H1 (cell line): ENCODE data around the gene ERVFRD-1. TPM values are rescaled to one million over a fixed set of nuclear protein-coding genes. Genes with fewer than 3 reads are reported as not detected.

Experiments
- CTCF ChIA-PET: fragments of 300-600 bp; sonication (Branson Sonifier 250); formaldehyde crosslinking; loops from one replicate; lab custom pipeline; 2021; ENCODE audit not compliant: partially characterized antibody; lab: Charles Lee
- POLR2A ChIA-PET: fragments of 300-600 bp; sonication (Branson Sonifier 250); formaldehyde crosslinking; loops from one replicate; lab custom pipeline; 2021; ENCODE audit warnings: inconsistent platforms; ENCODE audit not compliant: partially characterized antibody; lab: Charles Lee
- DNase-seq, 2 experiments: peaks; one replicate each; pipeline versions ENCODE4 v3.0.0 to v3.0.0-alpha.2; 2010 to 2022; ENCODE audit warnings: low spot score in 2 of 2, low read depth in 1 of 2, mixed read lengths in 1 of 2
- FAIRE-seq: peaks from 2 replicates; lab custom pipeline; 2011; peaks lifted over from hg19 to GRCh38; lab: Jason Lieb, UNC
- H2AFZ ChIP-seq: 2 replicates; pipeline ENCODE4 v1.8.1; 2012; ENCODE audit warnings: low read length, inconsistent platforms
- H2AK5ac ChIP-seq: 2 replicates; pipeline ENCODE4 v1.6.1; 2013; ENCODE audit warnings: low read depth, low read length
- H2BK120ac ChIP-seq: replicated peaks from 2 replicates; pipeline ENCODE3; 2013; ENCODE audit warnings: low read depth, low read length, inconsistent platforms
- H2BK12ac ChIP-seq: 2 replicates; pipeline ENCODE4 v1.6.1; 2013; ENCODE audit warnings: low read depth, low read length
- H2BK15ac ChIP-seq: 2 replicates; pipeline ENCODE4 v1.6.1; 2013; ENCODE audit warnings: low read length
- H2BK20ac ChIP-seq: 2 replicates; pipeline ENCODE4 v1.6.1; 2013; ENCODE audit warnings: low read length
- H2BK5ac ChIP-seq: 2 replicates; pipeline ENCODE4 v1.6.1; 2013; ENCODE audit warnings: low read depth, low read length
- H3K14ac ChIP-seq: 2 replicates; pipeline ENCODE4 v1.6.1; 2013; ENCODE audit warnings: inconsistent platforms; ENCODE audit not compliant: insufficient read length
- H3K18ac ChIP-seq: 2 replicates; pipeline ENCODE4 v1.6.1; 2013; ENCODE audit warnings: low read length; ENCODE audit errors: extremely low read depth
- H3K23ac ChIP-seq: 2 replicates; pipeline ENCODE4 v1.6.1; 2013; ENCODE audit warnings: inconsistent platforms; ENCODE audit not compliant: insufficient read length
- H3K23me2 ChIP-seq: 2 replicates; pipeline ENCODE4 v1.6.1; 2013; ENCODE audit warnings: low read depth, low read length
- H3K27ac ChIP-seq: 2 replicates; pipeline ENCODE4 v1.6.1; 2011; ENCODE audit warnings: low read depth, low read length, inconsistent platforms
- H3K27me3 ChIP-seq, 4 experiments: replicated peaks in 1 of 4; 1 replicate in 1 of 4; 2 replicates in 3 of 4; pipeline versions ENCODE4 v1.6.1 to v1.8.1; 2011 to 2013; ENCODE audit warnings: low read length in 3 of 4, mild to moderate bottlenecking in 3 of 4, inconsistent platforms in 2 of 4, mixed read lengths in 2 of 4, moderate library complexity in 1 of 4; ENCODE audit not compliant: control insufficient read depth in 3 of 4, insufficient read depth in 3 of 4; ENCODE audit errors: extremely low read depth in 1 of 4
- H3K36me3 ChIP-seq, 4 experiments: 2 replicates each; pipeline versions ENCODE4 v1.6.1 to v1.8.1; 2011 to 2013; ENCODE audit warnings: mild to moderate bottlenecking in 4 of 4, low read length in 3 of 4, moderate library complexity in 2 of 4, control low read depth in 1 of 4, inconsistent platforms in 1 of 4; ENCODE audit not compliant: insufficient read depth in 4 of 4, control insufficient read depth in 2 of 4
- H3K4ac ChIP-seq: replicated peaks from 2 replicates; pipeline ENCODE3; 2013; ENCODE audit warnings: low read length, low read depth, mixed read lengths, inconsistent platforms; ENCODE audit not compliant: insufficient read length
- H3K4me1 ChIP-seq, 4 experiments: replicated peaks in 1 of 4; 1 replicate in 1 of 4; 2 replicates in 3 of 4; pipeline versions ENCODE4 v1.6.1 to v1.8.1; 2011 to 2013; ENCODE audit warnings: low read length in 3 of 4, inconsistent platforms in 2 of 4, mixed read lengths in 1 of 4; ENCODE audit not compliant: insufficient read depth in 4 of 4, control insufficient read depth in 3 of 4
- H3K4me2 ChIP-seq, 2 experiments: 2 replicates each; pipeline versions ENCODE4 v1.6.1 to v1.8.1; 2011 to 2013; ENCODE audit warnings: low read depth in 2 of 2, low read length in 2 of 2, control low read depth in 1 of 2, inconsistent platforms in 1 of 2, mild to moderate bottlenecking in 1 of 2; ENCODE audit not compliant: insufficient read depth in 1 of 2
- H3K4me3 ChIP-seq, 4 experiments: fragments of 200-600, 300-600 bp in 1 of 4; sonication (generic), shearing (Covaris generic), sonication (Bioruptor Twin) in 1 of 4; 2 replicates each; pipeline versions ENCODE4 v1.5.1 to v1.8.1; 2011 to 2016; ENCODE audit warnings: low read length in 4 of 4, low read depth in 3 of 4, control low read depth in 2 of 4, inconsistent platforms in 2 of 4, mild to moderate bottlenecking in 2 of 4, mixed read lengths in 1 of 4, moderate library complexity in 1 of 4; ENCODE audit not compliant: insufficient read depth in 2 of 4; ENCODE audit errors: extremely low read depth in 1 of 4
- H3K56ac ChIP-seq: replicated peaks from 2 replicates; pipeline ENCODE3; 2013; ENCODE audit warnings: low read depth, mild to moderate bottlenecking, mixed read lengths, low read length, inconsistent platforms; ENCODE audit not compliant: insufficient read length
- H3K79me1 ChIP-seq: 2 replicates; pipeline ENCODE4 v1.6.1; 2013; ENCODE audit warnings: low read depth, low read length, control low read depth
- H3K79me2 ChIP-seq, 2 experiments: 2 replicates each; pipeline versions ENCODE4 v1.6.1 to v1.8.1; 2012 to 2013; ENCODE audit warnings: low read length in 2 of 2, mild to moderate bottlenecking in 2 of 2, inconsistent platforms in 1 of 2; ENCODE audit not compliant: insufficient read depth in 2 of 2, control insufficient read depth in 1 of 2
- H3K9ac ChIP-seq, 4 experiments: replicated peaks in 1 of 4; 1 replicate in 1 of 4; 2 replicates in 3 of 4; pipeline versions ENCODE4 v1.6.1 to v1.8.1; 2011 to 2013; ENCODE audit warnings: low read depth in 3 of 4, low read length in 3 of 4, control low read depth in 2 of 4, mild to moderate bottlenecking in 2 of 4, moderate library complexity in 2 of 4, inconsistent platforms in 1 of 4; ENCODE audit errors: extremely low read depth in 1 of 4
- H3K9me3 ChIP-seq, 2 experiments: 2 replicates each; pipeline versions ENCODE4 v1.6.1 to v1.8.1; 2012 to 2013; ENCODE audit warnings: mild to moderate bottlenecking in 2 of 2, moderate library complexity in 2 of 2, control low read depth in 1 of 2, inconsistent platforms in 1 of 2, low read depth in 1 of 2, low read length in 1 of 2, mixed read lengths in 1 of 2; ENCODE audit not compliant: insufficient read depth in 2 of 2
- H4K20me1 ChIP-seq, 2 experiments: replicated peaks in 1 of 2; 2 replicates each; pipeline versions ENCODE3 to v1.8.1; 2011 to 2013; ENCODE audit warnings: inconsistent platforms in 2 of 2, low read length in 2 of 2, mild to moderate bottlenecking in 1 of 2; ENCODE audit not compliant: insufficient read depth in 2 of 2, control insufficient read depth in 1 of 2
- H4K5ac ChIP-seq: 2 replicates; pipeline ENCODE4 v1.6.1; 2013; ENCODE audit warnings: low read length, low read depth, mixed read lengths, inconsistent platforms; ENCODE audit not compliant: insufficient read length
- H4K8ac ChIP-seq: 2 replicates; pipeline ENCODE4 v1.8.0; 2013; ENCODE audit warnings: mild to moderate bottlenecking, moderate library complexity, low read length, inconsistent platforms; ENCODE audit not compliant: insufficient read depth; ENCODE audit errors: extremely low read depth
- H4K91ac ChIP-seq: replicated peaks from 2 replicates; pipeline ENCODE3; 2013; ENCODE audit warnings: low read length, mixed read lengths, inconsistent platforms; ENCODE audit not compliant: insufficient read length
- BRCA1 ChIP-seq: IDR thresholded peaks from 2 replicates; pipeline ENCODE4 v1.6.1; 2012; ENCODE audit warnings: low read depth, low read length, improper control_type of control experiment
- HDAC6 ChIP-seq: IDR thresholded peaks from one replicate; pipeline ENCODE4 v1.7.1; 2012; ENCODE audit warnings: low read depth, mild to moderate bottlenecking, inconsistent platforms, low read length, moderate library complexity
- WGBS, 2 experiments: shearing (Covaris generic) in 1 of 2; methylation state at CpG; one replicate each; pipeline versions ENCODE4 v1.1.6 to v1.1.7; 2013 to 2015; ENCODE audit warnings: low lambda C conversion rate in 2 of 2, mixed read lengths in 2 of 2, inconsistent platforms in 1 of 2, low coverage in 1 of 2, missing lambda C conversion rate in 1 of 2; ENCODE audit not compliant: insufficient replicate concordance in 2 of 2, insufficient coverage in 1 of 2, insufficient read length in 1 of 2; ENCODE audit errors: extremely low coverage in 1 of 2, missing lambda C conversion rate in 1 of 2; 5-methylcytosine and 5-hydroxymethylcytosine counted together
- polyA plus RNA-seq, 7 experiments: library from polyadenylated mRNA; depleted of rRNA in 3 of 7; stranded (reverse) in 5 of 7; unstranded in 2 of 7; fragments of >200 nt in 5 of 7; fragments of 200-250 nt in 2 of 7; gene quantifications; 1 replicate in 5 of 7; 2 replicates in 1 of 7; 4 replicates in 1 of 7; pipeline versions ENCODE4 v1.2.1 to v1.2.3, GENCODE V29; 2011 to 2013; ENCODE audit warnings: missing spikeins in 2 of 7, mixed read lengths in 2 of 7
- total RNA-seq: library from RNA; stranded (reverse); fragmentation: NEBNext Ultra II Directional; extraction: Animal tissue kit (Norgen Biotek cat#: 25700); gene quantifications from 2 replicates; pipeline ENCODE4 v1.2.1, GENCODE V29; 2021
- TF ChIP-seq, protein P1 (sequence below): IDR thresholded peaks from 2 replicates; pipeline ENCODE4 v1.6.1; 2011; ENCODE audit warnings: low read depth, mild to moderate bottlenecking, low read length; ENCODE audit not compliant: insufficient read depth

Gene ERVFRD-1
- total and polyA plus RNA-seq, 2 of the 8 experiments (the other 6 are each of a cell fraction or from before 2014, with no cell fraction given): not detected

DNA sequence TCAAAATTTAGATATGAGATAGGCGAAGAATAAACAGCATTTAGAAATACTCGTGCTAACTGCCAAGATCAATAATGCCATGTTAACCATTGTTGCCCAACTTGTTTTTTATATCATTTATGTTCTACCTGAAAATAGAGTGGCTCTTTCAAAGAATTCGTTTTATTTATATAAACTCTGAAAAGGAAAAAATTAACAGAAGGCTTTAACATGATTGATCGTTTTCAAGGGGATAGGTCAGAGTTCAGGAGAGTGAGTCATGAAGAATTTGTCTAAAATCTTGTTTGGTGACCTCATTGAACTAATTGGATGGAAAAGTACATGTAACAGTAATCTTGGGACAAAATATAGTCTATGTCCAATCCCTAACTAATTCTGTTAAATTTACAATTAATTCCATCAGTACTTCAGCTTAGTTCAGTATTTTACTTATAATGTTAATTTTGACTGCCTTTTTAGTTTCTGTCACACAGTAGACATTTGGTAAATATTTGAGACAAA is 56.3 kb downstream of the ERVFRD-1 start:
- Histone ChIP-seq H3K4ac (no peak overlapping the region), H3K14ac (no peak overlapping the region), H3K9ac (no peak overlapping the region), H2BK15ac (no peak overlapping the region), H2AK5ac (no peak overlapping the region), H3K4me1 (no peaks in the 10 kb centered on the region), H2BK120ac (no peak overlapping the region), H3K27ac (no peak overlapping the region), H3K23ac (no peak overlapping the region), H3K4me2 (no peak overlapping the region), H4K5ac (no peak overlapping the region), H2BK12ac (no peak overlapping the region), H2BK5ac (no peak overlapping the region), H3K79me1 (no peaks in the 10 kb centered on the region), H3K36me3 (no peaks in the 10 kb centered on the region), H4K8ac (no peak overlapping the region), H3K56ac (no peak overlapping the region), H4K91ac (no peak overlapping the region), H3K79me2 (no peaks in the 10 kb centered on the region), H2AFZ (no peak overlapping the region), H3K23me2 (no peaks in the 10 kb centered on the region), H3K4me3 (no peak overlapping the region), H3K27me3 (peaks cover 0 to 1% (median 0%) of the 10 kb centered on the region in 4 experiments; a peak in 1 of 7 replicates), H2BK20ac (no peak overlapping the region), H3K9me3 (no peaks in the 10 kb centered on the region), H4K20me1 (no peaks in the 10 kb centered on the region), H3K18ac (no peak overlapping the region)
- ChIA-PET POLR2A (interaction anchor here (0.6 kb wide), 1 partner anchor 133 kb away, joined by 3 read pairs; no protein-coding TSS in a partner anchor), CTCF (interaction anchor here (0.8 to 5.4 kb wide), 5 partner anchors 10 to 104 kb away, joined by 4 to 34 read pairs (median 9); partner anchors contain the start of gene ELOVL2)
- DNase-seq (no peak), FAIRE-seq (no peak)
- WGBS, 2 experiments: 78% methylated on average over 4 of the region's 4 CpGs; no CpG with 5 or more reads in 1 of the 2 experiments
- TF ChIP-seq BRCA1: no peak
- TF ChIP-seq, protein P1, sequence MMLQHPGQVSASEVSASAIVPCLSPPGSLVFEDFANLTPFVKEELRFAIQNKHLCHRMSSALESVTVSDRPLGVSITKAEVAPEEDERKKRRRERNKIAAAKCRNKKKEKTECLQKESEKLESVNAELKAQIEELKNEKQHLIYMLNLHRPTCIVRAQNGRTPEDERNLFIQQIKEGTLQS: no peak
- no peak for TF ChIP-seq HDAC6
